T-helper 2 cell (primary cell): ENCODE measurements around the gene TARP.

Experiments used
- DNase-seq, 5 experiments: peaks; one replicate each; pipeline versions ENCODE4 v3.0.0 to v3.0.0-alpha.2; 2012 to 2022

TARP gene

GRCh38 chr7:38211940-38212339, 61.5 kb downstream of the TARP start:
- no peak for DNase-seq

DNA sequence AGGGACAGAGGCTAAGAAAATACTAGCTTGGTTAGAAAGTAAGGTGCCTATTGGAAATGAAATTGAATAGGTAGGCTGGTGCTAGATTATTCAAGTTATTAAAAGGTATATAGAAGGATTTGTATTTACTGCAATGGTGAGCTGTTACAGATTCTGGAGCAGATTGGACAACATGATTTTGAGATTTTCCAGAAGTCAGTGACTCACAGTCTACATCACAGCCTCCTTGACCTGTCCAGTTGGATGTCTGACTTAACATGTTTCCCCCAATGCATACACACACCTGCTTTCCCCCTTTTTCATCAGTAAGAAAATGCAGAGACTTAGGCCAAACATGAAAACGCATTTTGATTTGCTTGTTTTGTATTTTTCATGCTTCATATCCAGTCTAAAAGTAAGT, 62.0 kb downstream of the TARP start:
- no peak for DNase-seq
